ENCODE results near the gene DLGAP1.

- TF ChIP-seq, protein P1, sequence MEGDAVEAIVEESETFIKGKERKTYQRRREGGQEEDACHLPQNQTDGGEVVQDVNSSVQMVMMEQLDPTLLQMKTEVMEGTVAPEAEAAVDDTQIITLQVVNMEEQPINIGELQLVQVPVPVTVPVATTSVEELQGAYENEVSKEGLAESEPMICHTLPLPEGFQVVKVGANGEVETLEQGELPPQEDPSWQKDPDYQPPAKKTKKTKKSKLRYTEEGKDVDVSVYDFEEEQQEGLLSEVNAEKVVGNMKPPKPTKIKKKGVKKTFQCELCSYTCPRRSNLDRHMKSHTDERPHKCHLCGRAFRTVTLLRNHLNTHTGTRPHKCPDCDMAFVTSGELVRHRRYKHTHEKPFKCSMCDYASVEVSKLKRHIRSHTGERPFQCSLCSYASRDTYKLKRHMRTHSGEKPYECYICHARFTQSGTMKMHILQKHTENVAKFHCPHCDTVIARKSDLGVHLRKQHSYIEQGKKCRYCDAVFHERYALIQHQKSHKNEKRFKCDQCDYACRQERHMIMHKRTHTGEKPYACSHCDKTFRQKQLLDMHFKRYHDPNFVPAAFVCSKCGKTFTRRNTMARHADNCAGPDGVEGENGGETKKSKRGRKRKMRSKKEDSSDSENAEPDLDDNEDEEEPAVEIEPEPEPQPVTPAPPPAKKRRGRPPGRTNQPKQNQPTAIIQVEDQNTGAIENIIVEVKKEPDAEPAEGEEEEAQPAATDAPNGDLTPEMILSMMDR (IDR thresholded peaks at IDR 0.05), result no peak
- no peak for TF ChIP-seq ZFX (IDR thresholded peaks at IDR 0.05; ENCODE audit: borderline replicate concordance)
Observed at GRCh38 chr18:4417714-4418113, 37.4 kb downstream of the DLGAP1 start.
